ENCODE results near the gene HMMR.
A peak's percentile ranks its signal among the peaks of the same experiment; 100 is the strongest.
"Not testable (repeated sequence)": the region's sequence is repeated elsewhere in the genome, so short reads cannot be mapped to it uniquely, and the experiment has no call there.

The HMMR gene, protein sequence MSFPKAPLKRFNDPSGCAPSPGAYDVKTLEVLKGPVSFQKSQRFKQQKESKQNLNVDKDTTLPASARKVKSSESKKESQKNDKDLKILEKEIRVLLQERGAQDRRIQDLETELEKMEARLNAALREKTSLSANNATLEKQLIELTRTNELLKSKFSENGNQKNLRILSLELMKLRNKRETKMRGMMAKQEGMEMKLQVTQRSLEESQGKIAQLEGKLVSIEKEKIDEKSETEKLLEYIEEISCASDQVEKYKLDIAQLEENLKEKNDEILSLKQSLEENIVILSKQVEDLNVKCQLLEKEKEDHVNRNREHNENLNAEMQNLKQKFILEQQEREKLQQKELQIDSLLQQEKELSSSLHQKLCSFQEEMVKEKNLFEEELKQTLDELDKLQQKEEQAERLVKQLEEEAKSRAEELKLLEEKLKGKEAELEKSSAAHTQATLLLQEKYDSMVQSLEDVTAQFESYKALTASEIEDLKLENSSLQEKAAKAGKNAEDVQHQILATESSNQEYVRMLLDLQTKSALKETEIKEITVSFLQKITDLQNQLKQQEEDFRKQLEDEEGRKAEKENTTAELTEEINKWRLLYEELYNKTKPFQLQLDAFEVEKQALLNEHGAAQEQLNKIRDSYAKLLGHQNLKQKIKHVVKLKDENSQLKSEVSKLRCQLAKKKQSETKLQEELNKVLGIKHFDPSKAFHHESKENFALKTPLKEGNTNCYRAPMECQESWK

GRCh38 chr5:163460562-163461171, at the start of gene HMMR:
HMMR (plus strand) TSS chr5:163460632; CDS start chr5:163460693, 61 bp downstream.
- peaks cover 0 to 7% (median 0%) of the 10 kb centered on the region in 5 donors for H3K36me3 ChIP-seq (ENCODE audit: control insufficient read depth in 5 of 5, insufficient read depth in 5 of 5, low read length in 5 of 5)
- H3K27ac ChIP-seq (ENCODE audit: low read depth, low read length): peak within 1 kb of the TSS; percentile 92
- no peaks in the 10 kb centered on the region for H3K9me3 ChIP-seq (ENCODE audit: control insufficient read depth in 5 of 5, low read length in 5 of 5)
- H3K27me3 ChIP-seq (ENCODE audit: control insufficient read depth in 5 of 5, insufficient read depth in 4 of 5, low read length in 5 of 5): peaks cover 0 to 3% (median 0%) of the 10 kb centered on the region in 5 donors
- H3K4me3 ChIP-seq (ENCODE audit: low read depth in 1 of 5, low read length in 5 of 5): peak within 1 kb of the TSS; percentile 82 to 94 (median 92)
- H3K4me1 ChIP-seq (ENCODE audit: control insufficient read depth in 5 of 5, insufficient read depth in 5 of 5, low read length in 5 of 5): peaks cover 4 to 33% (median 29%) of the 10 kb centered on the region in 5 donors
- H3K9ac ChIP-seq (ENCODE audit: low read length in 5 of 5): peak within 1 kb of the TSS; percentile 68 to 98 (median 96)

- not testable (repeated sequence) for H3K4me1 ChIP-seq (ENCODE audit: control insufficient read depth in 5 of 5, insufficient read depth in 5 of 5, low read length in 5 of 5); H3K27ac ChIP-seq (ENCODE audit: low read depth, low read length); H3K4me3 ChIP-seq (ENCODE audit: low read depth in 1 of 5, low read length in 5 of 5); H3K9me3 ChIP-seq (ENCODE audit: control insufficient read depth in 5 of 5, low read length in 5 of 5); H3K36me3 ChIP-seq (ENCODE audit: control insufficient read depth in 5 of 5, insufficient read depth in 5 of 5, low read length in 5 of 5); H3K9ac ChIP-seq (ENCODE audit: low read length in 5 of 5)
- peaks cover 0 to 13% (median 4%) of the 10 kb centered on the region in 5 donors for H3K27me3 ChIP-seq (ENCODE audit: control insufficient read depth in 5 of 5, insufficient read depth in 4 of 5, low read length in 5 of 5)
Measured at GRCh38 chr5:163415673-163416072, 44.8 kb upstream of the HMMR start.

DNA sequence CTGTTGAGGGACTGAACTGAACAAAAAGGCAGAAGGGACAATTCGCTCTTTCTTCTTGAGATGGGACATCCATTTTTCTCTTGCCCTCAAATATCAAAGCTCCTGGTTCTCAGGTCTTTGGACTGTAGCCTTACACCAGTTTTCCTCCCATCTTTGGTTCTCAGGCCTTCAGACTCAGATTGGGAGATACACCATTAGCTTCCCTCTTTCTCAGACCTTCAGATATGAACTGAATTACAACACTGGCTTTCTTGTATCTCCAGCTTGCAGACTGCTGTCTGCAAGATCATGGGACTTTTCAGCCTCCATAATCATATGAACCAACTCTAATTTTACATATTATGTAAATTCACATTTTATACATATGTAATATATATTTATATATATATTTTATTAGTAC, 35.6 kb upstream of the HMMR start:
- Histone ChIP-seq H3K9ac (ENCODE audit: low read length in 5 of 5) (no peak overlapping the region), H3K4me1 (ENCODE audit: control insufficient read depth in 5 of 5, insufficient read depth in 5 of 5, low read length in 5 of 5) (no peaks in the 10 kb centered on the region), H3K4me3 (ENCODE audit: low read depth in 1 of 5, low read length in 5 of 5) (no peak overlapping the region), H3K36me3 (ENCODE audit: control insufficient read depth in 5 of 5, insufficient read depth in 5 of 5, low read length in 5 of 5) (no peaks in the 10 kb centered on the region), H3K9me3 (ENCODE audit: control insufficient read depth in 5 of 5, low read length in 5 of 5) (no peaks in the 10 kb centered on the region), H3K27ac (ENCODE audit: low read depth, low read length) (no peak overlapping the region), H3K27me3 (ENCODE audit: control insufficient read depth in 5 of 5, insufficient read depth in 4 of 5, low read length in 5 of 5) (no peaks in the 10 kb centered on the region)

DNA sequence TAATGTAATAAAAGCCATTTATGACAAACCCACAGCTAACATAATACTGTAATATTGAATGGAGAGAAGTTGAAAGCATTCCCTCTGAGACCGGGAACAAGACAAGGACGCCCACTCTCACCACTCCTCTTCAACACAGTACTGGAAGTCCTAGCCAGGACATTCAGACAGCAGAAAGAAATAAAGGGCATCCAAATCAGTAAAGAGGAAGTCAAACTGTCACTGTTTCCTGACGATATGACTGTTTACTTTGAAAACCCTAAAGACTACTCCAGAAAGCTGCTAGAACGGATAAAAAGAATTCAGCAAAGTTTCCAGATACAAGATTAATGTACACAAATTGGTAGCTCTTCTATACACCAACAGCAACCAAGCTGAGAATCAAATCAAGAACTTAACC, 34.3 kb upstream of the HMMR start:
- not testable (repeated sequence) for H3K4me3 ChIP-seq (ENCODE audit: low read depth in 1 of 5, low read length in 5 of 5); H3K4me1 ChIP-seq (ENCODE audit: control insufficient read depth in 5 of 5, insufficient read depth in 5 of 5, low read length in 5 of 5); H3K9ac ChIP-seq (ENCODE audit: low read length in 5 of 5); H3K27ac ChIP-seq (ENCODE audit: low read depth, low read length); H3K9me3 ChIP-seq (ENCODE audit: control insufficient read depth in 5 of 5, low read length in 5 of 5); H3K36me3 ChIP-seq (ENCODE audit: control insufficient read depth in 5 of 5, insufficient read depth in 5 of 5, low read length in 5 of 5); H3K27me3 ChIP-seq (ENCODE audit: control insufficient read depth in 5 of 5, insufficient read depth in 4 of 5, low read length in 5 of 5)

DNA sequence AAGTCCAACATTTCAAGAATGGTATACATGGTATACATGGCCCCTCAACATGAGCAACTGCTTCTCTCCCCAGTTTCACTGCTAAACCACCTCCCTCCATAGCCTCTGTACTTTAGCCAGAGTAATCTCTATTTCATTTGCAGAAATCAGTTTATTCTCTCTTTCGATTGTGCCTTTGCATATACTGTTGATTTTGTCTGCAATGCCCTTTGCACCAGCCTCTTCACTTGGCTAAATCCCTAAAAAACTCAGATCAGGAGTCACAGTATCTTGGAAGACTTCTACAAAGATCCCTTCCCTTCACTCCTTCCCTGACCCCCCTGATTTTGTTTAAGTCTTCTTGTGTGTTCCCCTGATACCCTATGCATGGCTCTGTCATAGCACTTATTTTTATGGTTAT, 27.9 kb upstream of the HMMR start:
- H3K36me3 ChIP-seq (ENCODE audit: control insufficient read depth in 5 of 5, insufficient read depth in 5 of 5, low read length in 5 of 5): no peaks in the 10 kb centered on the region
- no peaks in the 10 kb centered on the region for H3K27me3 ChIP-seq (ENCODE audit: control insufficient read depth in 5 of 5, insufficient read depth in 4 of 5, low read length in 5 of 5)
- H3K4me3 ChIP-seq (ENCODE audit: low read depth in 1 of 5, low read length in 5 of 5): no peak overlapping the region
- no peak overlapping the region for H3K9ac ChIP-seq (ENCODE audit: low read length in 5 of 5)
- no peak overlapping the region for H3K27ac ChIP-seq (ENCODE audit: low read depth, low read length)
- peaks cover 0 to 3% (median 0%) of the 10 kb centered on the region in 5 donors for H3K4me1 ChIP-seq (ENCODE audit: control insufficient read depth in 5 of 5, insufficient read depth in 5 of 5, low read length in 5 of 5)
- H3K9me3 ChIP-seq (ENCODE audit: control insufficient read depth in 5 of 5, low read length in 5 of 5): no peaks in the 10 kb centered on the region

- H3K27me3 ChIP-seq (ENCODE audit: control insufficient read depth in 5 of 5, insufficient read depth in 4 of 5, low read length in 5 of 5): no peaks in the 10 kb centered on the region
- H3K4me1 ChIP-seq (ENCODE audit: control insufficient read depth in 5 of 5, insufficient read depth in 5 of 5, low read length in 5 of 5): peaks cover 0 to 7% (median 5%) of the 10 kb centered on the region in 5 donors
- H3K36me3 ChIP-seq (ENCODE audit: control insufficient read depth in 5 of 5, insufficient read depth in 5 of 5, low read length in 5 of 5): no peaks in the 10 kb centered on the region
- H3K9ac ChIP-seq (ENCODE audit: low read length in 5 of 5): no peak overlapping the region
- no peak overlapping the region for H3K27ac ChIP-seq (ENCODE audit: low read depth, low read length)
- no peaks in the 10 kb centered on the region for H3K9me3 ChIP-seq (ENCODE audit: control insufficient read depth in 5 of 5, low read length in 5 of 5)
- no peak overlapping the region for H3K4me3 ChIP-seq (ENCODE audit: low read depth in 1 of 5, low read length in 5 of 5)
Measured at GRCh38 chr5:163433271-163433670, 27.2 kb upstream of the HMMR start.

GRCh38 chr5:163434401-163434866, 26.0 kb upstream of the HMMR start:
- no peaks in the 10 kb centered on the region for H3K27me3 ChIP-seq (ENCODE audit: control insufficient read depth in 5 of 5, insufficient read depth in 4 of 5, low read length in 5 of 5)
- H3K27ac ChIP-seq (ENCODE audit: low read depth, low read length): no peak overlapping the region
- peaks cover 0 to 18% (median 16%) of the 10 kb centered on the region in 5 donors for H3K4me1 ChIP-seq (ENCODE audit: control insufficient read depth in 5 of 5, insufficient read depth in 5 of 5, low read length in 5 of 5)
- H3K4me3 ChIP-seq (ENCODE audit: low read depth in 1 of 5, low read length in 5 of 5): no peak overlapping the region
- H3K9ac ChIP-seq (ENCODE audit: low read length in 5 of 5): no peak overlapping the region
- H3K9me3 ChIP-seq (ENCODE audit: control insufficient read depth in 5 of 5, low read length in 5 of 5): no peaks in the 10 kb centered on the region
- peaks cover 0 to 2% (median 0%) of the 10 kb centered on the region in 5 donors for H3K36me3 ChIP-seq (ENCODE audit: control insufficient read depth in 5 of 5, insufficient read depth in 5 of 5, low read length in 5 of 5)

DNA sequence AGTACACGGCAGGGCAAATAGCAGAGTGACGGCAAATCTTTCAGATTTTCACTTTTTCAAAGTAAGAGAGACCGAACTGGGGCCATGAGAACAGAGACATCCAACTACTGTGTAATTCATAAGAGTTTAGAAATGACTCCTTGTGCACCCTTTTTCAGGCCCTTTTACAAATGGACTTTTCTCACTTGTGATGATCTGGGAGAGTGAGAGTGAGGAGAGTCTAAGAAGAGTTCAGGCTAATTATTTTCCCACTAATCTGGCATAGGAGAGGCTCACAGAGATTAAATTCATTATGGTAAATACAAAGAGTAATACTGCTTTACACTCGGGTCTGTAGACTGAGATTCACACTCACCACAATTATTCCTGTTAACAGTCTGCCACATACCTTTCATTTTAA, 23.9 kb upstream of the HMMR start:
- peak overlapping the region in 4 of 5 donors; percentile 4 to 57 (median 31) for H3K9ac ChIP-seq (ENCODE audit: low read length in 5 of 5)
- H3K27me3 ChIP-seq (ENCODE audit: control insufficient read depth in 5 of 5, insufficient read depth in 4 of 5, low read length in 5 of 5): no peaks in the 10 kb centered on the region
- no peaks in the 10 kb centered on the region for H3K9me3 ChIP-seq (ENCODE audit: control insufficient read depth in 5 of 5, low read length in 5 of 5)
- peaks cover 6 to 10% (median 7%) of the 10 kb centered on the region in 5 donors for H3K36me3 ChIP-seq (ENCODE audit: control insufficient read depth in 5 of 5, insufficient read depth in 5 of 5, low read length in 5 of 5)
- peak overlapping the region; percentile 95 for H3K27ac ChIP-seq (ENCODE audit: low read depth, low read length)
- peak overlapping the region in 4 of 5 donors; percentile 41 to 94 (median 84) for H3K4me3 ChIP-seq (ENCODE audit: low read depth in 1 of 5, low read length in 5 of 5)
- peaks cover 0 to 30% (median 22%) of the 10 kb centered on the region in 5 donors for H3K4me1 ChIP-seq (ENCODE audit: control insufficient read depth in 5 of 5, insufficient read depth in 5 of 5, low read length in 5 of 5)

DNA sequence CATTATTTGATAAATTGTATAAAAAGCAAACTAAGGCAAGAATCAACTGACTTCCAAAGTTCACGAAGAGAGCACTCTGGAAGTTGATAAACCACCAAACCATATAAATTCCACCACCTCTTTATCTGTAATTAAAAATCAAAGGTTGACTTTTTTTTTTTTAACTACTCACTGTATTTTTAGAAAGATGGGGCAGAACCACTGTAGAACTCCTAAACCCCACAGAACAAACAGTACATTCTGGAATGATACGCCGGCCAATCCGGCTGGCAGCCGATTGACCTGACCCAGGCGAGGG, 23.5 kb upstream of the HMMR start:
- Histone ChIP-seq H3K27ac (ENCODE audit: low read depth, low read length) (peak overlapping the region; percentile 95), H3K27me3 (ENCODE audit: control insufficient read depth in 5 of 5, insufficient read depth in 4 of 5, low read length in 5 of 5) (no peaks in the 10 kb centered on the region)

More for the DNA sequence above, 23.5 kb upstream of the HMMR start:
- H3K9me3 ChIP-seq (ENCODE audit: control insufficient read depth in 5 of 5, low read length in 5 of 5): no peaks in the 10 kb centered on the region
- H3K4me3 ChIP-seq (ENCODE audit: low read depth in 1 of 5, low read length in 5 of 5): peak overlapping the region; percentile 41 to 94 (median 84)
- peaks cover 9 to 14% (median 10%) of the 10 kb centered on the region in 5 donors for H3K36me3 ChIP-seq (ENCODE audit: control insufficient read depth in 5 of 5, insufficient read depth in 5 of 5, low read length in 5 of 5)
- peak overlapping the region in 3 of 5 donors; percentile 45 to 57 (median 56) for H3K9ac ChIP-seq (ENCODE audit: low read length in 5 of 5)
- peaks cover 0 to 30% (median 22%) of the 10 kb centered on the region in 5 donors for H3K4me1 ChIP-seq (ENCODE audit: control insufficient read depth in 5 of 5, insufficient read depth in 5 of 5, low read length in 5 of 5)

All from subcutaneous abdominal adipose tissue (tissue), 5 donors.